Panc1 (cell line): ENCODE data around the gene MTX3. TPM values are rescaled to one million over a fixed set of nuclear protein-coding genes. Genes with fewer than 3 reads are reported as not detected.

Experiments used
- ATAC-seq: fragments of 200-7000 bp; cut with Tn5 transposase; 2 replicates; pipeline ENCODE4 v1.9.1; 2020; ENCODE audit warnings: mild to moderate bottlenecking, moderate library complexity
- BruUV-seq: library from RNA; stranded (reverse); fragments of 400-500 nt; replicated peaks from 2 replicates; lab custom pipeline; 2021; lab: Mats Ljungman, UMichigan
- CTCF ChIA-PET: fragments of 300-600 bp; sonication (Branson Sonifier 250); formaldehyde crosslinking; loops from one replicate; lab custom pipeline; 2022; ENCODE audit warnings: antibody characterized with exemption; lab: Charles Lee
- POLR2A ChIA-PET: fragments of 300-600 bp; sonication (Branson Sonifier 250); formaldehyde crosslinking; loops from one replicate; lab custom pipeline; 2022; ENCODE audit warnings: antibody characterized with exemption; lab: Charles Lee
- DNase-seq: peaks from one replicate; pipeline ENCODE4 v3.0.0-alpha.2; 2010; ENCODE audit warnings: low read depth, low spot score
- H3K27ac ChIP-seq: 2 replicates; pipeline ENCODE4 v1.5.1; 2011; ENCODE audit warnings: mild to moderate bottlenecking, low read length, inconsistent platforms
- H3K27me3 ChIP-seq: fragments of 200-500 bp; sonication (Bioruptor generic); 2 replicates; pipeline ENCODE4 v1.6.0; 2014; ENCODE audit warnings: low read length, inconsistent platforms; ENCODE audit not compliant: control insufficient read depth, insufficient read depth
- H3K36me3 ChIP-seq: fragments of 200-500 bp; sonication (Bioruptor generic); 2 replicates; pipeline ENCODE4 v1.5.1; 2014; ENCODE audit warnings: inconsistent platforms, mild to moderate bottlenecking, low read length, moderate library complexity; ENCODE audit not compliant: control insufficient read depth, insufficient read depth
- H3K4me1 ChIP-seq: 2 replicates; pipeline ENCODE4 v1.5.1; 2011; ENCODE audit warnings: inconsistent platforms, mild to moderate bottlenecking, low read length, moderate library complexity; ENCODE audit not compliant: control insufficient read depth, insufficient read depth
- H3K4me3 ChIP-seq, 2 experiments: 2 replicates each; pipeline ENCODE4 v1.5.1; 2011 to 2012; ENCODE audit warnings: low read depth in 2 of 2, low read length in 2 of 2, mild to moderate bottlenecking in 2 of 2, inconsistent platforms in 1 of 2, moderate library complexity in 1 of 2
- H3K9me3 ChIP-seq: fragments of 200-500 bp; sonication (Bioruptor generic); 2 replicates; pipeline ENCODE4 v1.5.1; 2014; ENCODE audit warnings: low read depth, mild to moderate bottlenecking, inconsistent platforms, low read length, moderate library complexity; ENCODE audit not compliant: control insufficient read depth, insufficient read depth
- CTCF ChIP-seq: fragments of 450-650 bp; IDR thresholded peaks from 2 replicates; pipeline ENCODE4 v1.5.1; 2017; ENCODE audit warnings: mild to moderate bottlenecking
- POLR2AphosphoS5 ChIP-seq: IDR thresholded peaks from 2 replicates; pipeline ENCODE4 v1.6.1; 2012; ENCODE audit warnings: mild to moderate bottlenecking, low read depth, low read length, moderate library complexity
- REST ChIP-seq, 2 experiments: IDR thresholded peaks; 2 replicates each; pipeline ENCODE4 v1.6.1; 2011 to 2012; ENCODE audit warnings: low read depth in 2 of 2, control low read depth in 1 of 2, low read length in 1 of 2, mild to moderate bottlenecking in 1 of 2, moderate library complexity in 1 of 2; ENCODE audit not compliant: insufficient read depth in 1 of 2
- SIN3A ChIP-seq: IDR thresholded peaks from 2 replicates; pipeline ENCODE4 v1.6.1; 2012; ENCODE audit warnings: low read depth, mild to moderate bottlenecking, low read length, moderate library complexity, borderline replicate concordance; ENCODE audit not compliant: insufficient read depth
- TCF7L2 ChIP-seq: IDR thresholded peaks from 2 replicates; pipeline ENCODE4 v1.6.1; 2011; ENCODE audit warnings: mild to moderate bottlenecking, low read depth, low read length, inconsistent platforms
- in situ Hi-C: cut with HindIII; loops from 2 replicates; pipeline ENCODE4 v1.10.0; 2016; ENCODE audit warnings: low sequenced_read_pairs, low pct_unique_long_range_greater_than_20kb
- intact Hi-C: fragments of 100-400 bp; cut with micrococcal nuclease; formaldehyde crosslinking; loops from one replicate; pipeline ENCODE4 v1.10.0; 2022; ENCODE audit not compliant: unreplicated experiment
- total RNA-seq: library from RNA; stranded (reverse); gene quantifications from one replicate; pipeline ENCODE4 v1.2.1, GENCODE V29; 2021; ENCODE audit not compliant: unreplicated experiment

Gene MTX3
- total RNA-seq, 1 experiment from 2014 or later = 18.1 TPM

DNA sequence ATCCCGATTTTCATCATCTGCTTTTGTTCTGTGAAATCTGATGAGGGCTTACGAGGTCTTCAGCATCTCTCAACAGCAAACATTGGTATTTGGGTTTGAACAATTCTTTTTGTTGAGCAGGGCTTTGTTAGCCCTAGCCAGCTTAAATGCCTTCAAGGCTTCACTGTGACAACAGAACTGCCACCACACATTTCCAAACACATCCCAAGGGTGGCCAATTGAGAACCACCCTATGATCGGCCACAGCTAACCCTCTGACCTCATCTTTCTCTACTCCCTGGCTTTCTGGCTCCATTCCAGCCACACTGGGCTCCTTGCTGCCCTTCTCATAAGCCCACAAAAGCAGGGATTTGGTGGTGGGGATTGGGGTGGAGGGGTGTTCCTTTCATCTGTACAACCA lies 17.6 kb downstream of the MTX3 start:
- Histone ChIP-seq H3K27me3 (peaks cover 8% of the 10 kb centered on the region), H3K4me3 (no peak overlapping the region), H3K4me1 (no peaks in the 10 kb centered on the region), H3K27ac (no peak overlapping the region), H3K9me3 (no peaks in the 10 kb centered on the region), H3K36me3 (no peaks in the 10 kb centered on the region)
- no peak for DNase-seq
- ChIA-PET CTCF (no interaction called here), POLR2A (no interaction called here)
- TF ChIP-seq SIN3A (no peak), POLR2AphosphoS5 (no peak), REST (IDR thresholded peaks at IDR 0.05; ENCODE audit: insufficient read depth in 1 of 2, low read depth in 2 of 2, low read length in 1 of 2) (no peak), TCF7L2 (no peak)
- intact Hi-C loops = no loop called here
- ATAC-seq = no peak
- BruUV-seq = no TSS peak
- in situ Hi-C loops = no loop called here

DNA sequence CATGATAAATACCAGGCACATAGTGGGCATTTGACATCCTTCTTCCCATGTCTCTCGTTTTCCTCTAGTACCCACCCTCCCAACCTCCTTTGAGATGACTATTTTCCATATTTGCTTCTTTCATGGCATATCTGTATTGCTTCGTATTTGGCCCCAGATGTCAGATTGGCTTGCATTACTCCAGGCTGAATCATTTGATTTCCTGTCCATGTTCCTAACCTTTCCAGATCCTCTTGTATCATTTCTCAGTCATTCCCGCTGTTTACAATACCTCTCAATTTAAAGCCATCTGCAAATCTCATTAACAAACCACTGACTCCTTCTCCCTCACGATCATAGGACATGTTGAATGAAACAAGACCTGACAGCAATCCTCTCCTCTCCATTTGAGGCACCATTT lies 19.9 kb downstream of the MTX3 start:
- intact Hi-C loops = no loop called here
- Histone ChIP-seq H3K9me3 (no peaks in the 10 kb centered on the region), H3K27ac (no peak overlapping the region), H3K4me3 (no peak overlapping the region), H3K4me1 (no peaks in the 10 kb centered on the region), H3K36me3 (no peaks in the 10 kb centered on the region), H3K27me3 (peaks cover 25% of the 10 kb centered on the region)
- TF ChIP-seq POLR2AphosphoS5 = no peak
- TF ChIP-seq REST (IDR thresholded peaks at IDR 0.05; ENCODE audit: insufficient read depth in 1 of 2, low read depth in 2 of 2, low read length in 1 of 2) = no peak
- TF ChIP-seq SIN3A = no peak
- ATAC-seq (no peak), DNase-seq (no peak)
- BruUV-seq = no TSS peak
- in situ Hi-C loops = no loop called here
- POLR2A ChIA-PET = no interaction called here
- CTCF ChIA-PET = no interaction called here

- Histone ChIP-seq H3K27me3 (peaks cover 31% of the 10 kb centered on the region), H3K4me3 (no peak overlapping the region), H3K36me3 (no peaks in the 10 kb centered on the region), H3K4me1 (no peaks in the 10 kb centered on the region), H3K9me3 (no peaks in the 10 kb centered on the region), H3K27ac (no peak overlapping the region)
- in situ Hi-C loops (no loop called here), intact Hi-C loops (no loop called here)
- TF ChIP-seq REST (IDR thresholded peaks at IDR 0.05; ENCODE audit: insufficient read depth in 1 of 2, low read depth in 2 of 2, low read length in 1 of 2) (no peak), SIN3A (no peak), POLR2AphosphoS5 (no peak), TCF7L2 (no peak), CTCF (no peak)
- no peak for DNase-seq
- ChIA-PET POLR2A (no interaction called here), CTCF (no interaction called here)
- no peak for ATAC-seq
- no TSS peak for BruUV-seq
Observed at GRCh38 chr5:79966448-79966847, 24.6 kb downstream of the MTX3 start.
